K562 (cell line): ENCODE data around the gene KCND3.

Source experiments
- BACH1 ChIP-seq: fragments of 200-800 bp; sonication (Bioruptor generic); IDR thresholded peaks from 2 replicates; pipeline ENCODE4 v1.6.1; 2016; ENCODE audit warnings: missing genetic modification characterization, missing compliant biosample characterization
- EP300 ChIP-seq: IDR thresholded peaks from 2 replicates; pipeline ENCODE4 v1.6.1; 2012; ENCODE audit warnings: low read length, improper control_type of control experiment
- HDAC6 ChIP-seq: IDR thresholded peaks from 2 replicates; pipeline ENCODE4 v1.6.1; 2012; ENCODE audit warnings: low read depth, mild to moderate bottlenecking, control low read depth, inconsistent platforms, low read length, moderate library complexity
- HMGN3 ChIP-seq: IDR thresholded peaks from 2 replicates; pipeline ENCODE4 v1.6.1; 2011; ENCODE audit warnings: borderline replicate concordance, low read depth, mild to moderate bottlenecking, mixed read lengths, low read length; ENCODE audit not compliant: insufficient read length; ENCODE audit errors: extremely low read depth
- PHB ChIP-seq: fragments of 250-450 bp; sonication (Bioruptor Pico); IDR thresholded peaks from 2 replicates; pipeline ENCODE4 v1.5.0; 2021
- TAF1 ChIP-seq: IDR thresholded peaks from 2 replicates; pipeline ENCODE4 v1.6.1; 2011; ENCODE audit warnings: mild to moderate bottlenecking, low read length, moderate library complexity; ENCODE audit not compliant: insufficient read depth, control insufficient read depth, severe bottlenecking; ENCODE audit errors: extremely low read depth
- ZHX1 ChIP-seq: fragments of 150-350 bp; conservative IDR thresholded peaks from 2 replicates; pipeline ENCODE4 v1.6.1; 2014; ENCODE audit warnings: low read length
- ZNF785 ChIP-seq: fragments of 250-450 bp; sonication (Bioruptor Pico); IDR thresholded peaks from 2 replicates; pipeline ENCODE4 v1.4.0; 2020; ENCODE audit warnings: mild to moderate bottlenecking

GRCh38 chr1:111923766-111924165 is 65.7 kb downstream of the KCND3 start:
- TF ChIP-seq EP300 (no peak), ZNF785 (CRISPR knock-in tag) (no peak), HDAC6 (no peak), PHB (CRISPR knock-in tag) (no peak), HMGN3 (no peak), BACH1 (tag) (no peak), ZHX1 (no peak), TAF1 (no peak)
